Epithelial cell of esophagus (primary cell): ENCODE measurements around the gene PTPN1.

Source experiments
- DNase-seq: peaks from one replicate; pipeline ENCODE4 v3.0.0; 2010; ENCODE audit warnings: low read depth
- H3K4me3 ChIP-seq: 2 replicates; pipeline ENCODE4 v1.5.1; 2011; ENCODE audit warnings: mild to moderate bottlenecking, low read length, control low read depth
- TF ChIP-seq, protein P1 (sequence below): IDR thresholded peaks from 2 replicates; pipeline ENCODE4 v1.5.1; 2011; ENCODE audit warnings: low read depth, mild to moderate bottlenecking, low read length, control low read depth, inconsistent platforms; ENCODE audit not compliant: insufficient read depth; ENCODE audit errors: missing control alignments

The PTPN1 gene

DNA sequence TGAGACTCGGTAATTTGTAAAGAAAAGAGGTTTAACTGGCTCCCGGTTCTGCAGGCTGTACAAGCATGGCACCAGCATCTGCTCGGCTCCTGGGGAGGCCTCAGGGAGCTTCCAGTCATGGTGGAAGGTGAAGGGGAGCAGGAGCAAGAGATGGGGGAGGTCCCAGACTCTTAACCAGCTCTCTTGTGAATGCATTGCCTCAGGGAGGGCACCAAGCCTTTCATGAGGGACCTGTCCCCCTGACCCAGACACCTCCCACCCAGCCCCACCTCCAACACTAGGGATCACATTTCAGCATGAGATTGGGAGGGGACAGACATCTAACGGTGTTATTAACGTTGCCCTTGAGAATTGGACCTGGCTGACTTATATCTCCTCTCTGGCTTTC lies 68.6 kb downstream of the PTPN1 start:
- TF ChIP-seq, protein P1, sequence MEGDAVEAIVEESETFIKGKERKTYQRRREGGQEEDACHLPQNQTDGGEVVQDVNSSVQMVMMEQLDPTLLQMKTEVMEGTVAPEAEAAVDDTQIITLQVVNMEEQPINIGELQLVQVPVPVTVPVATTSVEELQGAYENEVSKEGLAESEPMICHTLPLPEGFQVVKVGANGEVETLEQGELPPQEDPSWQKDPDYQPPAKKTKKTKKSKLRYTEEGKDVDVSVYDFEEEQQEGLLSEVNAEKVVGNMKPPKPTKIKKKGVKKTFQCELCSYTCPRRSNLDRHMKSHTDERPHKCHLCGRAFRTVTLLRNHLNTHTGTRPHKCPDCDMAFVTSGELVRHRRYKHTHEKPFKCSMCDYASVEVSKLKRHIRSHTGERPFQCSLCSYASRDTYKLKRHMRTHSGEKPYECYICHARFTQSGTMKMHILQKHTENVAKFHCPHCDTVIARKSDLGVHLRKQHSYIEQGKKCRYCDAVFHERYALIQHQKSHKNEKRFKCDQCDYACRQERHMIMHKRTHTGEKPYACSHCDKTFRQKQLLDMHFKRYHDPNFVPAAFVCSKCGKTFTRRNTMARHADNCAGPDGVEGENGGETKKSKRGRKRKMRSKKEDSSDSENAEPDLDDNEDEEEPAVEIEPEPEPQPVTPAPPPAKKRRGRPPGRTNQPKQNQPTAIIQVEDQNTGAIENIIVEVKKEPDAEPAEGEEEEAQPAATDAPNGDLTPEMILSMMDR = no peak
- H3K4me3 ChIP-seq = no peak overlapping the region
- no peak for DNase-seq

DNA sequence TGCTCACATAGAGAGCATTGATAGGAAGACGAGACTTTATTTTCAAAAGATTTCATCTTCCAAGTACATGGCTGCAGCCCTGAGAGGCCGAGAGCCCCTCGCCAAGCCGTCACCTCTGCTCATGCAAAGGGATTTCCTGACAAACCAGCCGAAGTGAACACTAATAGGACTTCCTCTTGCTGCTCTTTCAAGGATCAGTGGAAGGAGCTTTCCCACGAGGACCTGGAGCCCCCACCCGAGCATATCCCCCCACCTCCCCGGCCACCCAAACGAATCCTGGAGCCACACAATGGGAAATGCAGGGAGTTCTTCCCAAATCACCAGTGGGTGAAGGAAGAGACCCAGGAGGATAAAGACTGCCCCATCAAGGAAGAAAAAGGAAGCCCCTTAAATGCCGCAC lies 69.3 kb downstream of the PTPN1 start:
- TF ChIP-seq, protein P1 = no peak

DNA sequence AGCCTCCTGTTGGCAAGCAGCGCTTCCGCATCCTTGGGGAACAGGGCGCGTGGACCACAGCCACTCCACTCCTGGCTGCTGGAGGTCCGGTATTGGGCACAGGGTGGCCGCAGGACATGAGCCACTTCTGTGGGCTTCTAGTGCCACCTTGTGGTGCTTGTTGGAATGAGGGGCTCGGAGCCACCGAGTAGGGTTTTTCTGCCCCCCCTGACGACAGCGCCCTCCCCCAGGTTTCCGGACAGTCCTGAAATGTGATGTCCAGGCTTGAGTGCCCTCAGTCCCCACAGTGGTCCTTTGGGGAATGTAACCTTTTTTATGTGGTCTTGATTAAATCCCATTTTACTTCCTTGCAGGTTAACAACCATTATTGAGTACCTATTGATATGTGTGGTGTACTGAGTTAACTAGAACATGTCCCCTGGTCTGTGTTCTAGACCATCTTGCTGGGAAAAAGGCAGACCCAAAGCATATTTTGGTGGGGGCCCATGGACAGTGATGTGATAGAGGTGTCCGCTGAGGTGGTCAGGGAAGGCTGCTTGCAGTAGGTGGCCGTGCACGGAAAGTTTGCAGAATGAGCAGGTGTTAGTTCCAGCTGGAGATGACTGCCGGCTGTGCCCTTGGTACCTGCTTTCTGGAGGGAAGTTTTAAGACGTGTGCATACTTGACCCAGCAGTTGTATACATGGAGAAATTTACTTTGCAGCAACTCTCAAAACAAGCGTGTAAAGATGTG lies 70.0 kb downstream of the PTPN1 start:
- H3K4me3 ChIP-seq = no peak overlapping the region
- DNase-seq = peak; percentile 41
- TF ChIP-seq, protein P1 = peak; percentile 65

More for the DNA sequence above, 69.3 kb downstream of the PTPN1 start:
- H3K4me3 ChIP-seq = no peak overlapping the region
- DNase-seq = no peak

DNA sequence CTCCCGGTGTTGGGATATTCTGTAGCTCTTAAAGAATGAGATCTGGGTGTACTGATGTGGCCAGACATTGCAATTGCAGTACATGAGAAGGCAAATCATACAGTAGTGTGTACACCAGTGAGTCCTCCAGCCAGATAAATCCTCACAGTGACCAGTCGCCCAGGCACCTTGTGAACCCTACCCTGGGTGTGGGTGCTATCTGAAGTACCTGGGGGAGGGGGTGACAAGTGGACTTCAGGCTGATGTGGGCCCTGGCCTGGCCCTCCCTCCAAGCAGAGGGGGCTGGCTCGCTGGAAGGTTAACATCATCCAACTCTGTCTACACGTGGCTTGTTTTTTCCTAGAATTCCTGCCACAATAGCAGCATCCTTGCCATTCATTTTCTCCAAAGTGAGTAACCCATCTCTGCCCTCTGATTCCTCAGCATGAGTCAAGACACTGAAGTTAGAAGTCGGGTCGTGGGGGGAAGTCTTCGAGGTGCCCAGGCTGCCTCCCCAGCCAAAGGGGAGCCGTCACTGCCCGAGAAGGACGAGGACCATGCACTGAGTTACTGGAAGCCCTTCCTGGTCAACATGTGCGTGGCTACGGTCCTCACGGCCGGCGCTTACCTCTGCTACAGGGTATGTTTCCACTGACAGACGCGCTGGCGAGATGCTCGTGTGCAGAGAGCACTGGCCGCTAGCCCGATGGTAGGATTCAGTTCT lies 70.8 kb downstream of the PTPN1 start:
- H3K4me3 ChIP-seq = no peak overlapping the region
- TF ChIP-seq, protein P1 = no peak
- no peak for DNase-seq

DNA sequence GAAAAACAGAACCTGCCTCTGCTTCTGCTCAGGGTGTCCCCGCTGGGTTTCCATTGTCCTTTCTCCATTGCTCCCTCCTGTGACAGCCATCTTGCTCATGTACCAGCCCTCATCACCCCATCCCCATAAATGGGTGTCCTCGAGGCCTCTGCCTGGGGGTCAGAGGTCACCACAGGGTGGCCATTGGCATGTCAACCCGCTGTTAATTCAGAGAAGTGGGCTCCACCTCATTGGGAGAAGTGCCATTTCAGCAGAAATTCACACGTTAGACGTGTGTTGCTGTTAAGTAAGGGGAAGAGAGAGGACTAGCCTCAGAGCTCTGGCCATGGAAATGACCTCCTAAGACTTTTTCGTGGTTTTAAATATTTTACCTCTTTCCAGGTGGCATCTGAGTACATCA lies 71.9 kb downstream of the PTPN1 start:
- no peak for DNase-seq
- no peak overlapping the region for H3K4me3 ChIP-seq
- TF ChIP-seq, protein P1 = no peak

DNA sequence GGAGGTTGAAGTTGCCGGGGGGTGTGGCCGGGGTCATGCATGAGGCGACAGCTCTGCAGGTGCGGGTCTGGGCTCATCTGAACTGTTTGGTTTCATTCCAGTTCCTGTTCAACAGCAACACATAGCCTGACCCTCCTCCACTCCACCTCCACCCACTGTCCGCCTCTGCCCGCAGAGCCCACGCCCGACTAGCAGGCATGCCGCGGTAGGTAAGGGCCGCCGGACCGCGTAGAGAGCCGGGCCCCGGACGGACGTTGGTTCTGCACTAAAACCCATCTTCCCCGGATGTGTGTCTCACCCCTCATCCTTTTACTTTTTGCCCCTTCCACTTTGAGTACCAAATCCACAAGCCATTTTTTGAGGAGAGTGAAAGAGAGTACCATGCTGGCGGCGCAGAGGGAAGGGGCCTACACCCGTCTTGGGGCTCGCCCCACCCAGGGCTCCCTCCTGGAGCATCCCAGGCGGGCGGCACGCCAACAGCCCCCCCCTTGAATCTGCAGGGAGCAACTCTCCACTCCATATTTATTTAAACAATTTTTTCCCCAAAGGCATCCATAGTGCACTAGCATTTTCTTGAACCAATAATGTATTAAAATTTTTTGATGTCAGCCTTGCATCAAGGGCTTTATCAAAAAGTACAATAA lies 72.5 kb downstream of the PTPN1 start:
- TF ChIP-seq, protein P1 = no peak

More for the DNA sequence above, 72.5 kb downstream of the PTPN1 start:
- no peak overlapping the region for H3K4me3 ChIP-seq
- DNase-seq = no peak
